ENCODE results near the gene PPEF1.
"Not testable (repeated sequence)": the region's sequence is repeated elsewhere in the genome, so short reads cannot be mapped to it uniquely, and the experiment has no call there.

The PPEF1 gene

GRCh38 chrX:18799911-18800310, 92.5 kb downstream of the PPEF1 start:
- DNase-seq: no peak

GRCh38 chrX:18809641-18810040, 102.2 kb downstream of the PPEF1 start:
- no peak for DNase-seq

DNA sequence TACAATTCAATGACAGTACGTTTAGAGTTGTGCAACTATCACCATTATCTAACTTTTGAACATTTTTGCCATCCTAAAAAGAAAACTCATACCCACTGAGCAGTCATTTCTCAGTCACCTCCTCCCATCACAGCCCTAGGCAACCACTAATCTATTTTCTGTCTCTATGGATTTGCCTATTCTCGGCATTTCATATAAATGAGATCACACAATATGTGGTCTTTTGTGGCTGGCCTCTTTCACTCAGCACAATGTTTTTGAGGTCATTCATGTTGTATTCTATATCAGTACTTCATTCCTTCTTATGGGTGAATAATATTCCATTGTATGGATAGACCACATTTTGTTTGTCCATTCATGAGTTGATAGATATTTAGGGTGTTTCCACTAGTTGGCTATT, 103.0 kb downstream of the PPEF1 start:
- DNase-seq: no peak

GRCh38 chrX:18825375-18825774, 117.9 kb downstream of the PPEF1 start:
- DNase-seq: no peak

DNA sequence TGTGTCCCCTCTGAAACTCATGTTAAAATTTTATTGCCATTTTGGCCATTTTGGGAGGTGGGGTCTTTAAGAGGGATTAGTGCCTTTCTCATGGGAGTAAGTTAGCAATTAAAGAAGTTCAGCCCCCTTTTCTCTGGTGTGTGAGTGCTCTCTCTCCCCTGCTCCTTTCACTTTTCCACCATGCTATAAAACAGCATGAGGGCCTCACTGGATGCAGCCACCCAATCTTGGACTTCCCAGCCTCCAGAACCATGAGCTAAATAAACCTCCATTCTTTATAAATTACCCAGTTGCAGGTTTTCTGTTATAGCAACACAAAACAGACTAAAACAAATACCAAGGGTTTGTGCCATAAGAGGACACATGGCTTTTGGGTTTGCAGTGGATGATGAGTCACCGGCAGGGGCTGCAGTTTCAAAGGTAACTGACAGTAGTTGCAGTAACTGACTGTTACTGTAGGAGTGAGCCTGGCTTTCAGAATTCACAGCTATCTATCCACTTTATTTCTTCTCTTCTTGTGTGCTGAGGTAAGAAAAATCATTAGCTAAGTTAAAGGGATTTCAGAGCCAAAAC, 121.5 kb downstream of the PPEF1 start:
- no peak for DNase-seq

- no peak for DNase-seq
These were observed 125.8 kb downstream of the PPEF1 start for GRCh38 chrX:18833071-18833731.

DNA sequence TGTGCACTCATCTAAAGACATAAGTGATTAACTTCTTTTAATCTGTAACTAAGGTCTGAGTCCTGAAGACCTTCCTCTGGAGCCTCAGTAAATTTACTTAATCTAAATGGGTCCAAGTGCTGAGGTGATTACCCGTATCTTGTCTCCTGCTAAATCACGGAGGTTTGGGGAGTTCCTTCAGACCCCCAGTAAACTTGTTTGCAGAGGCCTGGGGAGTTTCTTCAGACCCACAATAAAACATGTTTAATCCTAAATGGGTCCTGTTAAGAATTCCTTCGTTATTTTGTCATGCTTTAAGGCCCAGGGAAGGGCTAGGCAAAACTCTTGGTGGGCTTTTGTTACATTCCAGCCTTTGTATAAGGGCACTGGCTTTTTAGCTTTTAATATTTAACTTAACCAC, 140.5 kb downstream of the PPEF1 start:
- DNase-seq: not testable (repeated sequence)

- DNase-seq: no peak
These were observed 148.6 kb downstream of the PPEF1 start for GRCh38 chrX:18855919-18856644.

DNA sequence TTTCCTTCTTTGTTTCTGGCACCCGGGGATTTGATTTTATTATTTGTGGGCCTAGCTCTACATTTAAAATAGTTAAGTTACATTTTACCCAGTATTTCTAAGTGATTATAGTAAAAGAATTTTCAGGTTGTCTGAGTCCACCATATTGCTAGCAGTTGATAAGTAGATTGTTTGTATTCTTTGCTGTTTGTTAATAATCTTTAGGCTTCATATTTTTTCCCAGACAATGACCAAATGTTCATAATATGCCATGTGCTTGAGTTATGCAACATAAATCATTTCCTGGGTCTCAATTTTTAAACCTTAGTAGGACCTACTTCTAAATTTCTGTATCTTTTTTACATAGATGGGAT, 149.2 kb downstream of the PPEF1 start:
- no peak for DNase-seq

DNA sequence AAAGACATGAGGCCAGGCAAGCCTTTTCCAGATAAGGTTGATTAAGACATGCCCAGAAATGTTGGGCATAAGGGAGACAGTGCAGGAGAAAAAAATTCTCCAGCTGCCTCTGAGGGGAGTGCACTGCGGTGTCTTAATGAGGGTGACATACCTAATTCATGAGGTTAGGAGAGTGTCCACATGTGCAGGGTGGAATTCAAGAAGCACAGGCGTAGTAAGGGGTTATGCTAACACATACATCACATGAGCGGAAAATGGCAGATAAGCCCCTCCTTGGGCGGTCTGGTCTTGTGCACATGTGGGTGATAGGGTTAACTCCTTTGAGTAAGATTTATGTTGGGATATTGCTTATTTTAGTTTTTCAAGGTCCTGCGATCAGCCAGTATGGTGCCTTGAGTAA, 154.1 kb downstream of the PPEF1 start:
- no peak for DNase-seq

DNA sequence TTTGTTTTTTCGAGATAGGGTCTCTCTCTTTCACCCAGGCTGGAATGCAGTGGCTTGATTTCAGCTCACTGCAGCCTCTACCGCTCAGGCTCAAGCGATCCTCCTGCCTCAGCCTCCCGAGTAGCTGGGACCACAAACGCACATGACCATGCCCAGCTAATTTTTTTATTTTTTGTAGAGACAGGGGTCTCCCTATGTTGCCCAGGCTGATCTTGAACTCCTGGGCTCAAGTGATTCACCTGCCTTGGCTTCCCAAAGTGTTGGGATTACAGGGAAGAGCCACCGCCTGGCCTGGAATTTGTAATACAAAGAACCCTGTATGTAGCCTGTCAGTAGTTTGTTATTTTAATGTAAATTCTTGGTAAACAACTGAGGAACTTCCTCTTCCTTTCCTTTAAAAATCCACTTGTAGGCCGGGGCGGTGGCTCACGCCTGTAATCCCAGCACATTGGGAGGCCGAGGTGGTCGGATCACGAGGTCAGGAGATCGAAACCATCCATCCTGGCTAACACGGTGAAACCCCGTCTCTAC, 157.0 kb downstream of the PPEF1 start:
- no peak for DNase-seq

DNA sequence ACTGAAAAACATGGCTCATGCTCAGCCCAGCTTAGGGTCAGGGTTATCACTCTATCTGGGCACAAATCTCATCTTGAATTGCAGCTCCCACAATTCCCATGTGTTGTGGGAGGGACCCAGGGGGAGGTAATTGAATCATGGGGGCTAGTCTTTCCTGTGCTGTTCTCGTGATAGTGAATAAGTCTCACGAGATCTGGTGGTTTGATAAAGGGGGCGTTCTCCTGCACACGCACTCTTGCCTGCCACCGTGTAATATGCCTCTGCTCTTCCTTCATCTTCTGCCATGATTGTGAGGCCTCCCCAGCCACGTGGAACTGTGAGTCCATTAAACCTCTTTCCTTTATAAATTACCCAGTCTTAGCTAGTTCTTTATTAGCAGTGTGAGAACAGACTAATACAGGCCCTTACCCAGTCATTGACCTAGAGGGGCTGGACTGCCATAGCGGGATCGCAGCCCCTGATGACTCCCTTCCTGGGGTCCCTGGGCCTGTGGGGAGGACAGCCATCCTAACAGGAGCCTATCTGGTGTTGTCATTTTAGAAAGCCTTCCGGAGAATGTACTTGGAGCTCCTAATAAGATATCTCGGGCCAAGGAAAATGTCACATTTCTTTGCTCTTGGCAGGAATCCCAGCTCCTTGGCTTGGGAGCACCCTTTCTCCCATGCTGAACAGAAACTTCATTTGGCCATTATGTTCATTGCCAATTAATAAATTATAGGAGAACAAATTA, 163.9 kb downstream of the PPEF1 start:
- no peak for DNase-seq

GRCh38 chrX:18871970-18872369, 164.5 kb downstream of the PPEF1 start:
- no peak for DNase-seq

- DNase-seq: no peak
These were observed 165.2 kb downstream of the PPEF1 start for GRCh38 chrX:18872621-18873020.

- DNase-seq: no peak
These were observed 165.8 kb downstream of the PPEF1 start for GRCh38 chrX:18873189-18873791.

DNA sequence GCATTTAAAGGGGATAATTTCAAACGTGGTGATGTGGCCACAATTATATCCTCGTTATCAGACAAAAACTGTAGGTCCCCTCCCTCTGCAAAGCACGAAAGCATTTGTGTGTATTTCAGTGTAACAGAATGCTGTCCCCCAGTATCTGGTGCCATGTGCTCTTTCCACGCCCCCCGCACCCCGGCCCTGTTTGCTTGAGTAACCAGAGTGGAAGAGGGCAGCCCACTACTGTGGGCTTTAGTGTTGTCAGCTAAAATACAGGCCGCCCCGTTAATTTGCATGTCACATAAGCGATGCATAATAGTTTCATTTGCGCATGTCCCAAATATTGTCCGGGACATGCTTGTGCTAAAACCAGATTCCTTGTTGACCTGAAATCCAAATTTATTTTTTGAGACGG, 166.4 kb downstream of the PPEF1 start:
- no peak for DNase-seq

GRCh38 chrX:18874560-18875255, 167.3 kb downstream of the PPEF1 start:
- no peak for DNase-seq

DNA sequence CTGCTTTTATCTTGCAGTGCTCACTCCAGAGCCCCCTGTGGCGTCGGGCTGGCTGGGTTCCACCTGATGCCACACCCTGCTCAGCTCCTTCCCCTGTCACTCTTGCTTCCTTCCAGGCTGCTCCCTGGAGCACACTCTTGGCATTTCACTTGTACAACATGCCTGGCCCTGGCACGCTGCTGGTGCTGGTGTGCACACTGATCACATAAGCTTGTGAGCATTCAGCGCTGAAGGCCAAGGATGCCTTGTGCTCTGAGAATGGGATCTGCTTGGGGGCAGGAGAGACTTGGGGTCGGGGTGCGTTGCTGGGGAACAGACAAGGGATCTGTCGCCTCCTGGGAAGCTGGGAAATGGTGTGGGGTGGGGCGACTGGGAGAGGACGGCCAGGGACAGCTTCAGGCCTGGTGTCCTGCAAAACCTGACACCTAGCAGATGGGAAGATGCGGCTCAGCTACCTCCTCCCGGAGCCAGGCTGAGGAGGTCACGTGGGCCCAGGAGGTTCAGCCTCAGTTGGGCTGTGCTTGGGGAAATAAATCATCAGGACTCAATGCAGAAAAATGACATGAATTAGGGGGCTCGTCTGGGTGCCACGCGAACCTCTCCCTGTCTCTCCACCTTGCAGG, 167.9 kb downstream of the PPEF1 start:
- DNase-seq: no peak

GRCh38 chrX:18877469-18877868, 170.0 kb downstream of the PPEF1 start:
- DNase-seq: no peak

Data from CD4-positive, alpha-beta T cell treated with Interleukin-10 for 1 hour (primary cell).